OCI-LY3 (cell line): Measurements from ENCODE around the gene TRIM41.
A peak's percentile ranks its signal among the peaks of the same experiment; 100 is the strongest.

ENCODE experiments used
- H2AFZ ChIP-seq: fragments of 200-600, 300-600 bp; shearing (Covaris generic); 2 replicates; pipeline ENCODE4 v1.6.0; 2014; ENCODE audit warnings: antibody characterized with exemption, low read depth, low read length
- H3K27ac ChIP-seq: fragments of 200-600, 300-600 bp; sonication (generic); 2 replicates; pipeline ENCODE4 v1.5.1; 2014; ENCODE audit warnings: mild to moderate bottlenecking, low read length, moderate library complexity, mixed read lengths
- H3K27me3 ChIP-seq: fragments of 200-600, 300-600 bp; sonication (generic); 2 replicates; pipeline ENCODE4 v1.6.1; 2014; ENCODE audit warnings: low read depth, low read length, mixed read lengths
- H3K36me3 ChIP-seq: fragments of 200-600, 300-600 bp; sonication (generic); replicated peaks from 2 replicates; pipeline ENCODE3; 2014; ENCODE audit warnings: low read depth, low read length, mixed read lengths
- H3K4me1 ChIP-seq: fragments of 300-600, 200-600 bp; sonication (generic); 2 replicates; pipeline ENCODE4 v1.6.1; 2014; ENCODE audit warnings: low read length, mixed read lengths
- H3K4me2 ChIP-seq: fragments of 200-600, 300-600 bp; sonication (generic); 2 replicates; pipeline ENCODE4 v1.6.1; 2014; ENCODE audit warnings: low read length, mixed read lengths
- H3K4me3 ChIP-seq: fragments of 300-600, 200-600 bp; sonication (generic); 2 replicates; pipeline ENCODE4 v1.5.1; 2014; ENCODE audit warnings: antibody characterized with exemption, mild to moderate bottlenecking, low read length, moderate library complexity
- H3K79me2 ChIP-seq: fragments of 300-600, 200-600 bp; shearing (Covaris generic); 2 replicates; pipeline ENCODE4 v1.6.1; 2014; ENCODE audit warnings: mild to moderate bottlenecking, low read length, mixed read lengths
- H3K9ac ChIP-seq: fragments of 300-600, 200-600 bp; shearing (Covaris generic); 2 replicates; pipeline ENCODE4 v1.6.0; 2014; ENCODE audit warnings: mild to moderate bottlenecking, low read length, moderate library complexity
- H3K9me3 ChIP-seq: fragments of 200-600, 300-600 bp; shearing (Covaris generic); 2 replicates; pipeline ENCODE4 v1.6.1; 2014; ENCODE audit warnings: low read length, mixed read lengths; ENCODE audit not compliant: insufficient read depth
- H4K20me1 ChIP-seq: fragments of 200-600, 300-600 bp; sonication (generic); 2 replicates; pipeline ENCODE4 v1.6.1; 2016; ENCODE audit warnings: low read length, mixed read lengths; ENCODE audit not compliant: insufficient read depth
- CTCF ChIP-seq: fragments of 200-600, 300-600 bp; sonication (generic); IDR thresholded peaks from 2 replicates; pipeline ENCODE4 v1.5.1; 2014; ENCODE audit warnings: antibody characterized with exemption, low read length, low read depth
- EZH2phosphoT487 ChIP-seq: fragments of 200-600 bp; shearing (Covaris generic); IDR thresholded peaks from 2 replicates; pipeline ENCODE4 v1.6.1; 2018; ENCODE audit warnings: antibody characterized with exemption, mixed run types, low read depth

The TRIM41 gene

GRCh38 chr5:181219262-181220177 lies 3.6 kb upstream of the TRIM41 start:
- Histone ChIP-seq H3K9me3 (no peaks in the 10 kb centered on the region), H3K4me2 (no peak overlapping the region), H2AFZ (no peak overlapping the region), H3K27ac (no peak overlapping the region), H3K9ac (no peak overlapping the region), H3K4me3 (no peak overlapping the region), H3K4me1 (peaks cover 8% of the 10 kb centered on the region), H3K27me3 (no peaks in the 10 kb centered on the region), H4K20me1 (no peaks in the 10 kb centered on the region), H3K79me2 (peaks cover 9% of the 10 kb centered on the region), H3K36me3 (no peaks in the 10 kb centered on the region)
- no peak for TF ChIP-seq EZH2phosphoT487
- no peak for TF ChIP-seq CTCF

GRCh38 chr5:181220178-181220515 lies 2.9 kb upstream of the TRIM41 start:
- Histone ChIP-seq H3K4me1 (peaks cover 14% of the 10 kb centered on the region), H3K79me2 (peaks cover 16% of the 10 kb centered on the region), H3K9me3 (no peaks in the 10 kb centered on the region), H3K4me2 (no peak overlapping the region), H3K27ac (no peak overlapping the region), H2AFZ (no peak overlapping the region), H3K4me3 (no peak overlapping the region), H3K27me3 (no peaks in the 10 kb centered on the region), H3K9ac (no peak overlapping the region), H4K20me1 (no peaks in the 10 kb centered on the region), H3K36me3 (peaks cover 4% of the 10 kb centered on the region)
- TF ChIP-seq EZH2phosphoT487: no peak
- TF ChIP-seq CTCF: no peak

GRCh38 chr5:181221105-181221791 lies 1.8 kb upstream of the TRIM41 start:
- Histone ChIP-seq H3K79me2 (peaks cover 22% of the 10 kb centered on the region), H3K4me3 (peak overlapping the region; percentile 87)

More at GRCh38 chr5:181221105-181221791, 1.8 kb upstream of the TRIM41 start:
- H4K20me1 ChIP-seq: no peaks in the 10 kb centered on the region
- no peaks in the 10 kb centered on the region for H3K9me3 ChIP-seq
- H2AFZ ChIP-seq: peak overlapping the region; percentile 86
- peaks cover 5% of the 10 kb centered on the region for H3K36me3 ChIP-seq
- peak overlapping the region; percentile 94 for H3K27ac ChIP-seq
- no peaks in the 10 kb centered on the region for H3K27me3 ChIP-seq
- peak overlapping the region; percentile 94 for H3K4me2 ChIP-seq
- H3K9ac ChIP-seq: peak overlapping the region; percentile 87
- TF ChIP-seq CTCF: no peak
- peaks cover 15% of the 10 kb centered on the region for H3K4me1 ChIP-seq
